HEK293T (cell line): ENCODE data around the gene KIAA1549.

ENCODE experiments used
- FOXA1 ChIP-seq: fragments of 450-650 bp; IDR thresholded peaks from 2 replicates; pipeline ENCODE4 v1.6.1; 2016; ENCODE audit warnings: mild to moderate bottlenecking
- ZNF384 ChIP-seq: fragments of 450-650 bp; IDR thresholded peaks from 2 replicates; pipeline ENCODE4 v1.6.1; 2016

- TF ChIP-seq FOXA1 (no peak), ZNF384 (no peak)
These were observed 1.1 kb downstream of the KIAA1549 start for GRCh38 chr7:138979988-138980562.
